HG03175 (cell line): Measurements from ENCODE around the gene ACOX3.

ENCODE experiments used
- ATAC-seq: cut with Tn5 transposase; IDR thresholded peaks from one replicate; pipeline ENCODE4 v1.9.1; 2021; ENCODE audit warnings: mild to moderate bottlenecking, moderate library complexity; ENCODE audit not compliant: unreplicated experiment

The ACOX3 gene

GRCh38 chr4:8377103-8378075 lies 63.1 kb downstream of the ACOX3 start:
- no peak for ATAC-seq

GRCh38 chr4:8376361-8377102 lies 64.0 kb downstream of the ACOX3 start:
- ATAC-seq = no peak

DNA sequence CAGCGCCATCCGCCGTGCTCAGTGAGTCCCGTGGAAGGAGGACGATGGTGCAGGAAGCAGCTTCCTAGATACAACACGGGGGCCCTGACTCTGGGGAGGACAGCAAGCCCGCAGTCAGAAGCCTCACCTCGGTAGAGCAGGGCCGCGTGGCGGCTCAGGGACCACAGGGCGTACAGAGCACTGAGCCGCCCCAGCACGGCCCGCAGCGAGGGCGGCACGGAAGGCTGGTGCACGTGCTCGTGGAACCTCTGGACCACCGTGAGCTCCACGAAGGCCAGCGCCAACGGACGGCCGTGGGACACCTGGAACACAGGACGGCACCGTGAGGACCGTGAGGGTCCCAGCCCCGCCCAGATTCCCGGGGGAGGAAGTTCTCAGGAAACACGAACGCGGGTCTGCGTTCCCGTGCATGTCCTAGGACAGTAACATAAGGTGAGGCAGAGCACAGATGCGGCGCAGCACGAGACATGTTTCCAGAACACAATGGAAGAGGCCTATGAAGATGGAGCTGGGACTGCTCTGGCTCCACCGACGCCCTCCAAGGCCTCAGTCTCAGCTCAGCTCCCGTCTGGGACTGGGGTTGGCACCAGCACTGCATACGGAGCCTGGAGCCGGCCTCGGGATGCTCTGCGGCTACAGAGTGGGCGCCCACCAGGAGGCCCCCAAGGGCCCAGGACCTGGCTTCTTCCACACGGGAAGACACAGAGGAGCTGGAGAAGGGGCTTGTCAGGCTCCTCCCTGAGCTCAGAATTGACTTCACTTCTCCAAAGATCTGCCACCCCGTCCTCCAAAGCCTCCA lies 65.5 kb downstream of the ACOX3 start:
- no peak for ATAC-seq

DNA sequence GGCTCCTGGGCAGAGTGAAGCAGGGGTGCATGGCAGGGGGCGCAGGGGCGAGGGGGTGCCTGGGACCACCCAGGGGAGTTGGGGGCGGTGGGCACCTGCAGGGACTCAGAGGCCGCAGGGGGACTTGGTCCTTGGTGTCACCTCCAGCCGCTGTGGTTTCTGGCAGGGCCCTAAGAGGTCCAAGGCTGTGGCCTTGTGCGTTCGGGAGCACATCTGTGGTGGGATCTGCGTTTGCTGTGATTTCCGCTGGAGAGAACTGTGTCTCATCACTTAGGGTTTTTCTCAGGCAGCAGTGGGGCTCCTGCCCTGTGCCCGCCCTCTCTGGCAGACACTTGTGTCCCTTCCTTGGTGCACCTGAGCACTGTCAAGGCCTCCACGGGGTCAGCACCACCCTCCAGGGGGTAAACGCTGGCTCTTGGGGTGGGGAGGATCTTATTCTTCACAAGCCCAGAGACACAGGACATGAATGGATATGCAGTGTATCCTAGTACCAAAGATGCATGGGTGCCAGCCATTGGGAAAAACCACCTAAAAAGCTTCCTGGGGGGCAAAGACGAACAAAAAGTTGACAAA lies 66.5 kb downstream of the ACOX3 start:
- no peak for ATAC-seq

GRCh38 chr4:8373270-8373972 lies 67.1 kb downstream of the ACOX3 start:
- ATAC-seq = no peak

DNA sequence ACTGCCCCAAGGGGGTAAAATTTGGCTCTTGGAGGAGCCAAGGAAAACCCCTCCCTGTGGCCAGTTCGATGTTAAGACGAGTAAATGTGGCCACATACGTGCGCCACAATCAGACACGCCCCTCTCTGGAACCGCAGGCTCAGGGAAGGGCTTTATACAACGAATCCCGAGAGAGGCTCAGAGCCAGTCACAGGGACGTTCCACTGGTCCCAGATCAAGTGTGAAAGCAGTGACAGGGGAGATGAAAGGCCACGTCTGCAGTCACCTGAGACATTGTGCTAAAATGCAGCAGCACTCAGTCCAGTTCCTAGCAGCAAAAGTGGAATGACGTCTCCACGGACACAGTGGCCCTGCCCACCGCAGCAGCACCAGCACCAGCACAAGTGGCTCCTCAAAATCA lies 68.0 kb downstream of the ACOX3 start:
- ATAC-seq = no peak

DNA sequence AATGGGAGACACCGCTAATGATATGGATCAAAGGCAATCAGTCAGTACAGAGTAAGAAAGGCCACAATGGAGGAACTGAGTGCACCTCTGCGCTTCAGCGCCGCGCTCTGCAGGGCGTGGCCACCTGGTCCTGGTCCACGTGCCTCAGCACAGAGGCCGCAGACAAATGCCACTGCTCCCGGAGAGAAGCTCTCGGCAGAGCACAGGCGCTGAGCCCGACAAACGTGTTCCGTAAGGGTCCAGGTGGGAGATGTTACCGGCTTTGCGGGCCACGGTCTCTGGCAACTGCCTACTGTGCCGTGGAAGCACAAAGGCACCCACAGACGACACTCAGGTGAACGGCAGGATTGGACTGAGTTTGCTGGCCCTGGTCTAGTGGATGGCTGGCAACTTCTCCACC lies 68.9 kb downstream of the ACOX3 start:
- ATAC-seq = no peak

DNA sequence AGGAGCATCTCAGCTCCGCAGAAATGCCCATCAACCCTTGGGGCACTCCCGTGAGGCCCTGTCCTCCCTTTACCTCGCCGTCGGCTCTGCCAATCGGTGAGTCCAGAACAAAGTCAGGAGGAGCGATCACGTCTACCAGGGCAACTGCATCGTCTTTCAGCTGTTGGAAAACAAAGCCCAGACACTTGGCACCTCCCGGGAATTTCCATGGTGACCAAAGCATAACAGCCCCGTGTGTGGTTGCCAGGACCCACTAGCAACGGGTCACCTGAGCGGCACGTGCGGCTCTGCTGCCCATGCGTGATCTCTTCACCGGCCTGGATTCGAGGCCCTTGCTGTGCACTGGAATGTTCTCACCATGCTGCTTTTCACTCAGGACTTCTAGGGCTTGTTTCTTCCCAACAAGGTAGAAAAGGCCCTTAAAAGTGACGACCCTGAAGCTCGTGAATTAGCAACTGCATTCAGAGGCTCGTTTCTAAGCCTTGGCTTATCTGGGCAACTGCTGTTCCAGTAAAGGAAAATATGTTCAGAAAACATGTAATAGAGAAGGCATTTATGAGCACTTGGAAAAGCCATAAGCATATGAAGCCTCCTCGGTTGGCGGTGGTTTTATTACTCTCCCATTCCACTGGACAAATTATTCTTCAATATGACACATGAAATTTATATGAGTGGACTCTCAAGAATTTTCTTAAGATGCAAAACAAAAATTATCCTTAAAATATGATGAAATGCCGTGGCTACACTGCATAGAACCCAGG lies 69.5 kb downstream of the ACOX3 start:
- ATAC-seq = no peak

DNA sequence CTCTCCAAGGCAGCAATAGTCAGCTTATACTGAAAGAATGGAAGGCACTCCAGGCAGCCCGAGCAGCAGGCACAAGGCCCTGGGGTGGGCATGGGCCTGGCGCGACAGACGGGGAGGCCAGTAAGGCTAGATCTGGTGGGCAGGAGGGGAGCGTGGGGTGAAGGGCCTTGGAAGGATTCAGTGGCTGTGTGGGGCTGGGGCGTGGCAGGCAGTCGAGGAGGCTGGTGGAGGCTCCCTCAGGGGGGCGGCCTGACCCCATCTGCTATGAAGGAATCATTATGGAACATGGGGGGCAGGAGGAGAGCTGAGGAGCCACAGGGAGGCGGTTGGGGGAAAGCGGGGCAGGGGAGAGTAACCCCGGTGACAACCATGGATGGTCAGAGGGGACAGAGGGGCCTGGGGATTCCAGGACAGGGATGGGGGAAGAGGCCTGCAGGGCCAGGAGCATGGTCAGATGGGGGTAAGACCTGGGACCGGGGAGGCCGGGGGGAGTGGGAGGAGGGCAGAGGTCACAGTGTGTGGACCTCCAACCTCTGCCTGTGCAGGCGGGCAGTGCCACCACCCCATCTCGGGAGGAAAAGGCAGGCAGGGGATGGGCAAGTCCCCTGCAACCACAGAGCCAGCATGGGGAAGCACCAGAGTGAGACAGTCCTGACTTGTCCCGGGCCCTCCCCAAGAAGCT lies 70.3 kb downstream of the ACOX3 start:
- ATAC-seq = no peak

DNA sequence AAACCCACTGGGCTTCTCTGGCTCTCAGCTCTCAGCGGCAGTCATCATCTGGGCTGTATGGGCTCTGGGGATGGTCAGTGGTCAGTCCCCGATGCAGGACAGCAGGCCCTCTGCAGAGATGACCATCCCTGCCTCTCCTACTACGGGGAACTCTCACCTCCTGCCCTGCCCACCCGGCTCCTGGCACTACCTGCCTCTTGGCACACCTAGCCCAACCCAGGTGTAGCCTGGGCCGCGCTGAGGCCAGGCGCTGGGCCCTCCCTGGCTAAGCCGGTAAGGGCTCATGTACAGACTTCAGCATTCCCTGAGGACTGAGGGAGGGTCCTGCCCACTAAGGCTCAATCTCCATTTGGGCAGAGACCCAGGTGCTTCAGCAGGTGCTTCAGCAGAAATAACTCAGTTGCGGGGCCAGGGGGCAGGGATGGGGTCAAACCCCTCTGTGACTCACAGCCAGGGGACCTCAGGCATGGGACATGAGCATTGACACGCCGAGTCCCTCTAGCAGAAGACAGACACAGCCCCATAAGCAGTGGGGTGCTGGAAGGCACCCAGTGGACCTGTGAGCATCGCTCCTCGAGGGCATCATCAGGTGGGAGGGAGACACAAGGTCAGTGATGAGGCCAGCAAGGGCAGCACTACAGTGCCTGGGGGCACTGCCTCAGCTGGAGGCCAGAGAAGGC lies 71.0 kb downstream of the ACOX3 start:
- no peak for ATAC-seq

DNA sequence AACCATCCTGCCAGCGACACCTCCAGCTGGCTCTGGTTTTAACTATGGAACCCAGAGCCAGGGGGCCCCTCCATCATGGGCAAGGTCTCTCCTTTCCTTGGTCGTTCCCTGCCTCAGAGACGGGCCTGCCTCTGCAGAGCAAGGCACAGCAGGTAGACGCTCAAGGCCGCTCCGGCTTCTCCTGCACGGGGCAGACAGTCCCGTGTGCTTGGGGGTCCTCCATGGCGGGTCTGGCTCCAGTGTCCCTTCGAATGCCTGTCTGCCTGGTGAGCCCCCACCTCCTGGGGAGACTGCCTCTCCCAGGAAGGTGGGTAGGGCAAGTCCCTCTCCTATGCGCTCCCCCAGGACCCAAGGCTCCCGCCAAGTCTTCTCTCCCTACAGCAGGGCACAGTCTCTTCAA lies 71.5 kb downstream of the ACOX3 start:
- ATAC-seq = no peak

GRCh38 chr4:8368061-8368481 lies 72.5 kb downstream of the ACOX3 start:
- no peak for ATAC-seq

- no peak for ATAC-seq
Observed at GRCh38 chr4:8366601-8367000, 73.9 kb downstream of the ACOX3 start.

GRCh38 chr4:8365951-8366350 lies 74.6 kb downstream of the ACOX3 start:
- no peak for ATAC-seq

GRCh38 chr4:8365353-8365752 lies 75.2 kb downstream of the ACOX3 start:
- ATAC-seq = no peak

DNA sequence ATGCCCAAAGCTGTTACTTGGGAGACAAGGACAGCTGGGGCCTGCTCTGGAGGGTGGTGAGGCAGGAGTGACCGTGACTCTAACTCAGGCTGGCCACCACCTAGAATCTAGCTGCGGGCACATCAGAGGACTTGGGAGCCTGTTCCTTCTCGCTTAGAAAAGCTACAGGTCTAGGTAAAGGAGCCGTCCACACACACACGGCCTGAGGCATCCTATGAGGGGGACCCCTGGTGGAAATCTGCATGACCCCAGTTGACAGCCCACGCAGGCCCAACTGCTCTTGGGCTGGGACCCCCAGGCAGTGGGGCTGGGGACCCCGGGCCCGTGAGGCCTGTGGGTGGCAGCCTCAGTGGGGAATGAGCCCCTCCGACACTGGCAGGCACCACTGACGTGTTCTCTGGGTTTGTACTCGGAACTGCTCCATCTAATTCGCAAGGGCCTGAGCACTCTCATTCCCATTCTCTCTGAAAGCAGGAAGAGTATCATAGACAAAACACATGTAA lies 75.6 kb downstream of the ACOX3 start:
- no peak for ATAC-seq

DNA sequence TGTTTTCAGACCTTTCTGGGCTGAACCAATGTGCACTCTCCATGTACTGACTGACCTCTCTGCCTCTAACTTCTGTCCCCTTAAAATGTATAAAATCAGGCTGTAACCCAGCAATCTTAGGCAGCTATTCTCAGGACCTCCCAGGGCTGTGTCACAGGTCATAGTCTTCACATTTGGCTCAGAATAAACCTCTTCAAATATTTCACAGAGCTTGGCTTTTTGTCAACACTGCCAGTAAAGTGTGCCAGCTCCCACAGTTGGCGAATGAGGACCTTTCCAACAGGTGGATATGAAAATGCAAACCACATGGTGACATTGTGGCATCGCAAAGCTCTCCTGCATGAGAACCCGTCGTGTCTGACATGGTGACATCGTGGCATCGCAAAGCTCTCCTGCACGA lies 76.4 kb downstream of the ACOX3 start:
- no peak for ATAC-seq

DNA sequence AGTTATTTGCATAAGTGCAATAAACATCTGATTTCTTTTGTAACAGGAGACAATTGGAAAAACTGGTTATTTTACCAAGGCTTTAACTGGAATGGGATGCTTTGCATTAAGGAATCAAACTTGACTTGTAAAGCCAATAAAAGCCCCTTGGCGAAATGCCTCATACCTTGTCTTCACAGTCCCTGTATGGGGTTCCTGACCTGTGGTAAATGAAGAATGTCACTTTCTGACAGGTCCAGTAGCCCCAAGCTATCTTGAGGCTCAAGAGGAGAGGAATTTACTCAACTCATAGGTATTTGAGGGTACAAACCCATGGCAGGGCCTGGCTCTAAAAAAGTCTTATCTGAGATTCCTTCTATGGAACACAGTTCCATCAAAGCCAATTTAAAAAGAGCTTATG lies 78.0 kb downstream of the ACOX3 start:
- no peak for ATAC-seq
